SK-N-SH (cell line): ENCODE data around the gene THOC7.

Experiments
- CTCF ChIP-seq: fragments of 200-600 bp; sonication (generic); IDR thresholded peaks from 2 replicates; pipeline ENCODE4 v1.6.1; 2017; ENCODE audit warnings: antibody characterized with exemption, mild to moderate bottlenecking, moderate library complexity
- EP300 ChIP-seq, 2 experiments: IDR thresholded peaks; 2 replicates each; pipeline versions ENCODE4 v1.4.0 to v1.6.1; 2012; ENCODE audit warnings: borderline replicate concordance in 1 of 2, low read depth in 1 of 2, low read length in 1 of 2
- FOSL2 ChIP-seq: IDR thresholded peaks from 2 replicates; pipeline ENCODE4 v1.4.0; 2012; ENCODE audit warnings: low read depth, mild to moderate bottlenecking, moderate library complexity, borderline replicate concordance
- FOXM1 ChIP-seq: IDR thresholded peaks from 2 replicates; pipeline ENCODE4 v1.4.0; 2012; ENCODE audit warnings: low read depth, mild to moderate bottlenecking
- GABPA ChIP-seq: IDR thresholded peaks from 2 replicates; pipeline ENCODE4 v1.4.0; 2012; ENCODE audit warnings: low read depth, mild to moderate bottlenecking
- JUND ChIP-seq: IDR thresholded peaks from 2 replicates; pipeline ENCODE4 v1.4.0; 2012
- MAX ChIP-seq: IDR thresholded peaks from 2 replicates; pipeline ENCODE4 v1.4.0; 2012; ENCODE audit warnings: low read depth
- PBX3 ChIP-seq: IDR thresholded peaks from 2 replicates; pipeline ENCODE4; 2012
- POLR2AphosphoS5 ChIP-seq: IDR thresholded peaks from 2 replicates; pipeline ENCODE4 v1.6.1; 2012; ENCODE audit warnings: low read depth, low read length
- RAD21 ChIP-seq: IDR thresholded peaks from 2 replicates; pipeline ENCODE4 v1.6.1; 2012; ENCODE audit warnings: mild to moderate bottlenecking, low read length
- RXRA ChIP-seq: IDR thresholded peaks from 2 replicates; pipeline ENCODE4 v1.4.0; 2012; ENCODE audit warnings: low read depth, mild to moderate bottlenecking, borderline replicate concordance
- SIN3A ChIP-seq: IDR thresholded peaks from 2 replicates; pipeline ENCODE4 v1.6.1; 2012; ENCODE audit warnings: low read depth, mild to moderate bottlenecking, low read length, moderate library complexity, borderline replicate concordance
- TAF1 ChIP-seq: IDR thresholded peaks from 2 replicates; pipeline ENCODE4 v1.6.1; 2012; ENCODE audit warnings: low read depth, mild to moderate bottlenecking, low read length, moderate library complexity, borderline replicate concordance
- USF1 ChIP-seq: IDR thresholded peaks from 2 replicates; pipeline ENCODE4 v1.4.0; 2012; ENCODE audit warnings: low read depth, borderline replicate concordance

- TF ChIP-seq MAX: no peak
- TF ChIP-seq CTCF: no peak
- TF ChIP-seq POLR2AphosphoS5: no peak
- TF ChIP-seq FOXM1: no peak
- no peak for TF ChIP-seq SIN3A
- TF ChIP-seq JUND: no peak
- no peak for TF ChIP-seq FOSL2
- no peak for TF ChIP-seq USF1
- no peak for TF ChIP-seq PBX3
- no peak for TF ChIP-seq RAD21
- no peak for TF ChIP-seq RXRA
- no peak for TF ChIP-seq EP300 (IDR thresholded peaks at IDR 0.05; ENCODE audit: borderline replicate concordance in 1 of 2, low read depth in 1 of 2, low read length in 1 of 2)
- TF ChIP-seq GABPA: no peak
- no peak for TF ChIP-seq TAF1
Observed at GRCh38 chr3:63798544-63798943, 65.1 kb downstream of the THOC7 start.
